Measurements from ENCODE around the gene JPH3. TPM values are rescaled to one million over a fixed set of nuclear protein-coding genes. Genes with fewer than 3 reads are reported as not detected.

Gene JPH3
- total and polyA plus RNA-seq, 2 experiments from 2014 or later = 1.8 to 4.8 TPM

DNA sequence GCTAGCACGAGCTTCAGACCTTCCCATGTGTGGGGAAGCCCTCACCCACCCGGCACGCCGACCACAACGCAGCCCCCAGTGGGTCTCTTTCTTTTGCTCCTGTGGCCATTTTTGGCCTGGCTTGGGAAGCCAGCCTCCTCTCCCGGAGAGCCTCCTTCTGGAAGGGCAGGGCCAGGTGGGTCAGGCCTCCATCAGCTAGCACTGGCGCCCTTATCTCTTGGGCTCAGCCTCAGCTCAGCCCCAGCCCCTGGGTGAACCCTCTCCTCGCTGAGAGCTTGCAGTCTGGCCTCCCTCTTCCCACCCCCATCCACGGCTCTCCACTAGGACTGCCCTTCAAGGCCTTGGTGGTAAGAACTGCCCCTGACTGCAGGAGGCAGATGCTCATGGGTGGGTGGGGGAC is 14.7 kb upstream of the JPH3 start:
- H3K27me3 ChIP-seq = peaks cover 8% of the 10 kb centered on the region
- 90% methylated on average over 9 of the region's 9 CpGs for WGBS (ENCODE audit: low lambda C conversion rate, missing lambda C conversion rate)

DNA sequence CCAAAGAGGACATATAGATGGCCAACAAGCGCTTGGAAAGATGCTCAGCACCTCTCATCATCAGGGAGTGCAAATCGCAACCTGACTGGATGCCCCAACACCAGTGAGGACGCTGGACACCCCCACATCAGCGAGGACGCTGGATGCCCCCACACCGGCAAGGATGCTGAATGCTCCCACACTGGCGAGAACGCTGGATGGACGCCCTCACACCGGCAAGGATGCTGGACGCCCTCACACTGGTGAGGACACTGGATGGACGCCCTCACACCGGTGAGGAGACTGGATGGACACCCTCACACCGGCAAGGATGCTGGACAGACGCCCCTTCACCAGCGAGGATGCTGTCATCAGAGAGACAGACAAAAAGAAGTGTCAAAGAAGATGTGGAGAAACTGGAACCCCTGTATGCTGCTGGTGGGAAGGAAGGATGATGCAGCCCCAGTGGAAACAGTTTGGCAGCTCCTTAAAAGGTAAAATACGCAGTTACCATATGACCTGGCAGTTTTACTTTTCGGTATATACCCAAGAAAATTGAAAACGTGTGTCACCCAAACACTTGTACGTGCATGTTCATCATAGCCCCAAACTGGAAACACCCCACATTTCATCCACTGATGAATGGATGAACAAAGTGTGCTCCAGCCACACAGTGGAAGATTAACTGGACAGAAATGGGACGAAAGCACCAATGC is 10.1 kb upstream of the JPH3 start:
- WGBS (ENCODE audit: low lambda C conversion rate, missing lambda C conversion rate) = 89% methylated on average over 21 of the region's 21 CpGs
- TF ChIP-seq EZH2phosphoT487 (IDR thresholded peaks at IDR 0.05; ENCODE audit: low read depth, severe bottlenecking, unreplicated experiment) = no peak
- TF ChIP-seq, protein P1, sequence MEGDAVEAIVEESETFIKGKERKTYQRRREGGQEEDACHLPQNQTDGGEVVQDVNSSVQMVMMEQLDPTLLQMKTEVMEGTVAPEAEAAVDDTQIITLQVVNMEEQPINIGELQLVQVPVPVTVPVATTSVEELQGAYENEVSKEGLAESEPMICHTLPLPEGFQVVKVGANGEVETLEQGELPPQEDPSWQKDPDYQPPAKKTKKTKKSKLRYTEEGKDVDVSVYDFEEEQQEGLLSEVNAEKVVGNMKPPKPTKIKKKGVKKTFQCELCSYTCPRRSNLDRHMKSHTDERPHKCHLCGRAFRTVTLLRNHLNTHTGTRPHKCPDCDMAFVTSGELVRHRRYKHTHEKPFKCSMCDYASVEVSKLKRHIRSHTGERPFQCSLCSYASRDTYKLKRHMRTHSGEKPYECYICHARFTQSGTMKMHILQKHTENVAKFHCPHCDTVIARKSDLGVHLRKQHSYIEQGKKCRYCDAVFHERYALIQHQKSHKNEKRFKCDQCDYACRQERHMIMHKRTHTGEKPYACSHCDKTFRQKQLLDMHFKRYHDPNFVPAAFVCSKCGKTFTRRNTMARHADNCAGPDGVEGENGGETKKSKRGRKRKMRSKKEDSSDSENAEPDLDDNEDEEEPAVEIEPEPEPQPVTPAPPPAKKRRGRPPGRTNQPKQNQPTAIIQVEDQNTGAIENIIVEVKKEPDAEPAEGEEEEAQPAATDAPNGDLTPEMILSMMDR (IDR thresholded peaks at IDR 0.05; ENCODE audit: poor library complexity) = no peak
- no peak for TF ChIP-seq EZH2 (IDR thresholded peaks at IDR 0.05; ENCODE audit: borderline replicate concordance)
- no peak overlapping the region for H3K4me2 ChIP-seq

More for the DNA sequence above, 14.7 kb upstream of the JPH3 start:
- Histone ChIP-seq H3K9me3 (ENCODE audit: low read depth) (no peaks in the 10 kb centered on the region), H2AFZ (no peak overlapping the region), H3K4me1 (ENCODE audit: insufficient read depth) (peaks cover 2% of the 10 kb centered on the region), H3K36me3 (replicated peaks; ENCODE audit: insufficient read depth, low read depth) (no peaks in the 10 kb centered on the region), H3K4me3 (no peak overlapping the region), H4K20me1 (ENCODE audit: insufficient read depth, poor library complexity, severe bottlenecking) (no peaks in the 10 kb centered on the region), H3K27ac (no peak overlapping the region), H3K4me2 (no peak overlapping the region), H3K9me2 (replicated peaks; ENCODE audit: insufficient read depth) (no peaks in the 10 kb centered on the region), H3K79me2 (no peaks in the 10 kb centered on the region)
- TF ChIP-seq EZH2phosphoT487 (IDR thresholded peaks at IDR 0.05; ENCODE audit: low read depth, severe bottlenecking, unreplicated experiment) = no peak
- no peak for TF ChIP-seq EZH2 (IDR thresholded peaks at IDR 0.05; ENCODE audit: borderline replicate concordance)
- TF ChIP-seq, protein P1 (IDR thresholded peaks at IDR 0.05; ENCODE audit: poor library complexity) = no peak
- DNase-seq (ENCODE audit: low spot score) = no peak

DNA sequence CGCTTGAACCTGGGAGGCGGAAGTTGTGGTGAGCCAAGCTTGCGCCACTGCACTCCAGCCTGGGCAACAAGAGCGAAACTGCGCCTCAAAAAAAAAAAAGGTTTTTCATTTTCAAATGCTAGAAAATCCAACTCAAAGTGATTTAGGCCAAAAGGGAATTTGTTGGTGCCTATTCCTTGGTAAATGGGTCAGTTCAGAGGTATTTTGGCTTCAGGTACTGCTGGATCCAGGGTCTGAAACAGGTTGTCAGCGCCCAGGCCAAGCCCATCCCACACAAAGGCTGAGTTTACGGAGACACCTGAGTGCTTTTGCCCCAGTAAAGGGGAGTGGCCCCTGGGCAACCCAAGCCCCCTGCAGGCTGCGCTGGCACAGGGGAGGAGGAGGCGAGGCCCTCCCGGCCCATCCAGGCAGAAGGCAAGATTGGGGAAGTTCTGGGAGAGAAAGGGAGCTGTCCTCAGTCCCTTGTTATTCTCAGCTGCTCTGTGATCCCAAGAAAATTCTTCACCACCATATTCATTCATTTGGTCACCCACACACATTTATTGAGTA is 8.5 kb upstream of the JPH3 start:
- no peaks in the 10 kb centered on the region for H3K79me2 ChIP-seq
- H3K4me1 ChIP-seq (ENCODE audit: insufficient read depth) = no peaks in the 10 kb centered on the region
- H3K4me3 ChIP-seq = no peak overlapping the region
- H4K20me1 ChIP-seq (ENCODE audit: insufficient read depth, poor library complexity, severe bottlenecking) = no peaks in the 10 kb centered on the region
- peaks cover 20% of the 10 kb centered on the region for H3K27me3 ChIP-seq
- H3K36me3 ChIP-seq (replicated peaks; ENCODE audit: insufficient read depth, low read depth) = no peaks in the 10 kb centered on the region
- H3K9me3 ChIP-seq (ENCODE audit: low read depth) = no peaks in the 10 kb centered on the region
- TF ChIP-seq EZH2phosphoT487 (IDR thresholded peaks at IDR 0.05; ENCODE audit: low read depth, severe bottlenecking, unreplicated experiment) (no peak), EZH2 (IDR thresholded peaks at IDR 0.05; ENCODE audit: borderline replicate concordance) (no peak)
- TF ChIP-seq, protein P1 (IDR thresholded peaks at IDR 0.05; ENCODE audit: poor library complexity) = no peak
- H3K27ac ChIP-seq = no peak overlapping the region
- H3K4me2 ChIP-seq = no peak overlapping the region
- DNase-seq (ENCODE audit: low spot score) = no peak
- H3K9me2 ChIP-seq (replicated peaks; ENCODE audit: insufficient read depth) = no peaks in the 10 kb centered on the region
- H2AFZ ChIP-seq = no peak overlapping the region
- WGBS (ENCODE audit: low lambda C conversion rate, missing lambda C conversion rate) = 93% methylated on average over 10 of the region's 10 CpGs

More for the DNA sequence above, 10.1 kb upstream of the JPH3 start:
- H3K27ac ChIP-seq = no peak overlapping the region
- no peaks in the 10 kb centered on the region for H3K9me2 ChIP-seq (replicated peaks; ENCODE audit: insufficient read depth)
- H3K79me2 ChIP-seq = no peaks in the 10 kb centered on the region
- no peaks in the 10 kb centered on the region for H3K4me1 ChIP-seq (ENCODE audit: insufficient read depth)
- no peak overlapping the region for H2AFZ ChIP-seq
- DNase-seq (ENCODE audit: low spot score) = no peak
- H4K20me1 ChIP-seq (ENCODE audit: insufficient read depth, poor library complexity, severe bottlenecking) = no peaks in the 10 kb centered on the region
- H3K36me3 ChIP-seq (replicated peaks; ENCODE audit: insufficient read depth, low read depth) = no peaks in the 10 kb centered on the region
- no peak overlapping the region for H3K4me3 ChIP-seq
- no peaks in the 10 kb centered on the region for H3K9me3 ChIP-seq (ENCODE audit: low read depth)
- H3K27me3 ChIP-seq = peaks cover 11% of the 10 kb centered on the region
